SK-N-DZ (cell line): Measurements from ENCODE around the gene OSGIN1.

ENCODE experiments used
- DNase-seq: peaks from one replicate; pipeline ENCODE4 v3.0.0-alpha.2; 2015; ENCODE audit warnings: low spot score

OSGIN1 gene

DNA sequence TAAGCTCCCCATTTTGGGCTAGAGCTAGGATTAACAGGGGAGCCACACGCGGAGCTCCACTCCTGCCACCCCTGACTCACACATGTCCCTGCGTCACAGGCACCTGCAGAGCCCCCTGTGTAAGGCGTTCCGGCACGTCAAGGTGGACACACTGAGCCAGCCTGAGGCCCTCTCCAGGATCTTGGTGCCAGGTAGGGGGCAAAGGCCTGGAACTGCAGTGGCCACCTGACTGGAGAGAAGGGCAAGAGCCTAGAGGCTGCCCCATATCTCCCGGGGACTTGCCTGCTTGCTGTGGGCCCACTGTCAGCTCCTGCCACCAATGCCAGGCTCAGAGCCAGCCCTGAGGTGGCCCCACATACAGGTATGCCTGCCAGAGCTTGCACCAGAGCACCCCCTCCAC, 48.7 kb downstream of the OSGIN1 start:
- DNase-seq = no peak

DNA sequence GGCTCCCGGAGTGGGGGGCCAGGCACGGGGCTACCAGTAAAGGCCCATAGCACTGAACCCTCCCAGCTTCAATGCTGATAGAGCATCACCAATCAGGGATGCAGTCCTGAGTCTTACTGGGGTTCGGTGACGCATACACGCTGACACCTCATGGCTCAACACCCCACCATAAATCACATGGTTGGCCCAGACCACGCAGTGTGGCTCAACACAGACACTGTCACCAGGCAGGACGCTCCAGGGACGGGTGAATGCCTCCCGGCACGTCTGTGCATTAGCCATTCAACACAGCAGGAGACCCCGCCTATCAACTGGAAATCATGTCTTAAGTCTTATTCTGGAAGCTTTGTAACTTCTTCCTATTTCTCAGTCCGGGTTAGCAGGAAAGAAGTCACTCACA, 50.0 kb downstream of the OSGIN1 start:
- no peak for DNase-seq

DNA sequence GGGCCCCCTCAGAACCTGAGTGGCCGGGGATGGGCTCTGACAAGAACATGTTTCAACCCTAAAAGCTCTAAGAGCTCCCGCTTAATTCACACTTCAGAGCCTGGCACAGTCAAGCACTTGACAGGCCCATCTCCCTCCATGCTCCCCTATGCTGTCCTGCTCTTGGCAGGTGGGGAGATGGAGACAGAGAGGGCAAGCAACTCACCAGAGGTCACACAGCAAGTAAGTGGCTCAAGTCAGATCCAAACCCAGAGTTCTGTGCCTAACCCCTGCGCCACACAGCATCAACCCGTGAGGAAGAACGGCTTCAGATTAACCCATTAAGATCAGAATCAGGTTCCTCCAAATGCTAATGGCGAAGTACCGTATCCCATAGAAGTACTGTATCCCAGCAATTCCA, 51.4 kb downstream of the OSGIN1 start:
- DNase-seq = no peak

DNA sequence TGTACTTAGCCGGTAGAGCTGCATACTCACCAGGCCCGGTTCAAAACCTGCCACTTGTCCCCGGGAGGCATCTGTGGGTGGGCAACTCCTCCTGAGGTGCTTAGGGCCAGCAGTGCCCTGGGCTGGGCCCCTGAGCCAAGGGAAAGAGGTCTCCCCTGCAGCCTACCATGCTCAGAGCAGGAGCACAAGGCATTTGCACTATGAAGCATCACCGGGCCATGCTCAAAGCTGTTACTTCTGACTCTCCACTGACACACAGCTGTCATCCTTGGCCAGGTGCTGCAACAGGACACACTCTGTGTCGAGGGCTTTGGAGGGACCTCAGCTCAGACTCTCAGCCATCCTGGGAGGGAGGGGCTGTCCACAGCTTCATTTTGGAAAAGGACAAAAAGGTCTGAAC, 52.4 kb downstream of the OSGIN1 start:
- DNase-seq = no peak

DNA sequence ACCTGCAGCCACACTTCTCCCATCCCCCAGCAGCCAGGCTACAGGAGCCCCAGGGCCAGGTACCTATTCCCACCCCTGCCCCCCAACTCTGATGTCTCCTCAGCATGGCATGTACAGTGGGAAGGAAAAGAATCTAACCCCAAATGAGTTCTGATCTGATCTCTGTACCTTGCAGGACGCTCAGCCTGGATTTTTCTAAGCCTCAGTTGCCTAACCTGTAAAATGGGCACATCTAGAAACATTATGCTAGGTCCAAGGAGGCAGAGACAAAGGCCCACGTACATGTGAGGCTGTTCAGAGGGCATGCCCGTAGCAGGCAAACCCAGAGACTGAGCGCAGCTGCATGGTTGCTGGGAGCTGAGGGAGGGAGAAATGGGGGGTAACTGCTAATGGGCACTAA, 54.5 kb downstream of the OSGIN1 start:
- no peak for DNase-seq

DNA sequence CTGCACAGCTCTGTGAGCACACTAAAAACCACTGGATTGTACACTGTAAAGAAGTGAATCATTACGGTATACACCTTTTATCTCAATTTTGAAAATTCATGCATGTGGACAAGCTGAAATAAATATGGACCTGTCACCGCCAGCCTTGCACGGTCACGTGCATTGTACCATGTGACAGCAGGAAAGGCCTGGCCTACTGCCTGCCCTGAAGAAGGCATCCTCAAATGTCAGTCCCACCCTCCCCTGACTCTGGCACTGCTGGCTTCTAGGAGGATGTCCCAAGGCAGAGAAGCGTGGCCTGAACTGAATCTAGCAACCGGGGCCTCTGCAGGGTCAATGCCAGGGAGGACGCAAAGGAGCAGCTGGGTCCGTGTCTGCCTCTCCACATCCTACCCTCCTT, 54.9 kb downstream of the OSGIN1 start:
- DNase-seq = peak; percentile 51

DNA sequence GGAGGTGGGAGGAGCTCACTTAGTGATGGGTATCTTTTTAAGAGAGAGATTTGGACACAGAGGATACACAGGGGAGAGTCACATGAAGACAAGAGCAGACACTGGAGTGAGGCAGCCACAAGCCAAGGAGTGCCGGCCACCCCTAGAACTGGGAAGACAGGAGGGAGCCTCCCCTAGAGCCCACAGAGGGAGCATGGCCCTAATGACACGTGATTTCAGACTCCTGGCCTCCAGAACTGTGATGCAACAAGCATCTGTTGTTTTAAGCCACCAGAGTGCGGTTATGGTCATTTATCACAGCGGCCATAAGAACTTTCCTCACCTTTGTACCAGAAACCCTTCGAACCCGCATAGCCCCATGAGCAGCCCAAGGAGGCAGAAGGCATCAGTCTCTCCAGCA, 56.2 kb downstream of the OSGIN1 start:
- DNase-seq = no peak

DNA sequence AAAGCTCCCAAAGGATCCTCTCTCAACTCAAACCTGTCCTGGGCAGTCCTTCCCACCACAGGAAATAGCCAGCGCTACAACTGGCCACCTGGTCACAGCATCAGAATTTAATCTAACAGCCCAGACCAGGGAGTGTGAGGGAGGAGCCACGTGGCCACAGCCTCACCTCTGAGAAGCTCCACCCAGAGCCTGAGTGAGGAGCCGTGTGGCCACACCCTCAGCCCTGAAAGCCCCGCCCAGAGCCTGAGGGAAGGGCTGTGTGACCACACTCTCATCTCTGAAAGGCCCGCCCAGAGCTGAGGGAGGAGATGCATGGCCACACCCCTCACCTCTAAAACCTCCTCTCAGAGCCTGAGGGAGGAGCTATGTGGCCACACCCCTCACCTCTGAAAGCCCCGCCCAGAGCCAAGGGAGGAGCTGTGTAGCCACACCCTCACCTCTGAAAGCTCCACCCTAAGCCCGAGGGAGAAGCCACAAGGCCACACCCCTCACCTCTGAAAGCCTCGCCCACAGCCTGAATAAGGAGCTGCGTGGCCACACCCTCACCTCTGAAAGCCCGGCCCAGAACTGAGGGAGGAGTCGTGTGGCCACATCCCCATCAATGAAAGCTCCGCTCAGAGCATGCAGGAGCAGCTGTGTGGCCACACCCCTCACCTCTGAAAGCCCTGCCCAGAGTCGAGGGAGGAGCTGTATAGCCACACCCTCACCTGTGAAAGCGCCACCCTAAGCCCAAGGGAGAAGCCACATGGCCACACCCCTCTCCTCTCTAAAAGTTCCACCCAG, 60.9 kb downstream of the OSGIN1 start:
- peak; percentile 81 for DNase-seq

DNA sequence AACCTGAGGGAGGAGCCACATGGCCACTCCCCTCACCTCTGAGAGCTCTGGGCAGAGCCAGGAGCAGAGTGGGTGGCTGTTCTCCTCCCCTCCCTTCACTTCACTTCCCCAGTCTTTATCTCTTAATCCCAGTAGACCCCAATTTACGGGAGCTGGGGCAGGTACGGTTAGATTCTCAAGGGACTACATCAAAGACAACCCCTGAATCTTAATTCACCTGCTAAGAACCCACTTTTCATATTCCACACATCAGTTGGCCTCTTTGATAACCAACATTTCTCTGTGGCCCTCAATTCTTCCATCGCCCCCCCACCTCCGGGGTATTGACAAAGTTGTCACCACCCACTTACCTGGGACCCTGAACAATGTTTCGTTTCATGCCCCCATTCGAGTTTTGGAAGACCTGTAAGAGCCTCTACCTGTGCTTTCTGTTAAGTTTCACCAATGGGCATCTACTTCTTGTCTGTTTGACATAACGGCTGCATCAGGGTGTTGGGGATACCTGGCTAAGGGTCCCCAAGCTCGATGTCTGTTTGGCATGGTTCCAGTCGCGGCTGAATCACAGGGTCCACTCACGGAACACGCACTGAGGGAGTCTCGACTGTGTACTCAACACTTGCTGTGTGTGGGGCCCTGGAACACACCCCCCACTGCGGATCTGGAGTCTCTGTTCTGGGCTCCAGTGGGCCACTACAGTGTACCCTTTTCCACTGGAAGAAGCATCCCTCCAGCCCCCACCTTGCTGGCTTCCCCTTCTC, 61.7 kb downstream of the OSGIN1 start:
- DNase-seq = no peak

DNA sequence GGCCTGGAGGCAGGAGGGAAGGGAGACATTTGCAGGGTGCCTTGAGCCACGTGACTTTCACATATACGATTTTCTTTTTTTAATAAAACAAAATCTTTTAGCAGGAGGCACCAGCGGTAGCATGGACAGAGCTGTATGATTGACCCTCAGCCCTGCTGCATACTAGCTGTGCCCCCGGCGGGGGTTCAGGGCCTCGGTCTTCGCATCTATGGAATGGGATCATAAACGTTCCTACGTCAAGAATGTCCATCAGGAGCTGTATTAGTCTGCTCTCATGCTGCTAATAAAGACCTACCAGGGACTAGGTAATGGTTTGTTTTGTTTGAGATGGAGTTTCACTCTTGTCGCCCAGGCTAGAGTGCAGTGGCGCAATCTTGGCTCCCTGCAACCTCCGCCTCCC, 62.4 kb downstream of the OSGIN1 start:
- no peak for DNase-seq
